ENCODE measurements around the gene PIGW.
A peak's percentile ranks its signal among the peaks of the same experiment; 100 is the strongest.

The PIGW gene

DNA sequence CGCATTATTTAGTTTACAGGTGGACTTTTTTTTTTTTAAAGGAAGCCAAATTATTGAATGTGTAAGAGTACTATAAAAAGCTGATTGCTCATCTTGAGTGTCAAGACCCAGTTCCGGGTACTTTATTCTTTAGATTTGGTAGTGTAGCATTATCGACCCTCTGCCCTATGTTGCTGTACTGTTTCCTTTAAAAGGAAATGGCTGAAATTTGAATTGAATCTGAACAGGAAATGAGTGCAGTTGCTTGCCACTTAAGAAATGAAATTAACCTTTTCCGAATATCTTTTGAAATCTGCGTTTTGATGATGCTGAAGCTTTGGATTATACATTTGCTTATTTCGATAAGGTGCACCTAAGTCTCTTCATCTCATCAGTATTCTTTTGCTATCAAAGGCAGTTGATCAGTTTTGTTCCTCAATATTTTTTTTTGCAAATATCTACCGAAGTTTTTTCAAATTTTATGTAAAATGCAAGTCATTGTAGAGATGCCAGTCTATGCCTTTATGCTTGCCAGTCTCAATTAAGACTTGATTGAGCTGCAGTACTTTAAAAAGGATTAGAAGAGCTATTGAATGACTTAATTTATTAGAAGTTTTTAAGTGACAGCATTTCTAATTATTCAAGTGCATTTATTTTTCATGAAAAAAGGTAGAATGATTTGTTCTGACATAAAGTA is 11.8 kb downstream of the PIGW start:
- DNase-seq, result peak; percentile 32

DNA sequence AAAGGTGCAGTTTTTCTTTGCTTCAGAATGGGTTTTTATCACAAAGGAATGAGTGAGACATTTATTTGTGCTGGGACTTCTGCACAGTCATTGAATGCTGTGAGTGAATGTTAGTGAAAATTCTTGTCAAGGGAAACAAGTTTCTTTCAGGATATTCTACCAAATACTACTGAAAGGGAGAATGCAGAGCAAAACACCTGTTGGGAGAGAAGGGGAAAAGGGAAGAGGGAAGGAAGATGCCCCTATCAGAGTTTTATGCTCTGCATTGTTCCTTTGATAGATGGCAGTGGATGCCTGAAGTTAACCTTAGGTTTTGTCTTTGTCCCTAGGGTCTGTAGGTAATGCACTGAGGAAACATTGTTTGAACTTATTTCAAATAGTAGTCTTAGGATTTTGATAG is 13.0 kb downstream of the PIGW start:
- no peak for DNase-seq

DNA sequence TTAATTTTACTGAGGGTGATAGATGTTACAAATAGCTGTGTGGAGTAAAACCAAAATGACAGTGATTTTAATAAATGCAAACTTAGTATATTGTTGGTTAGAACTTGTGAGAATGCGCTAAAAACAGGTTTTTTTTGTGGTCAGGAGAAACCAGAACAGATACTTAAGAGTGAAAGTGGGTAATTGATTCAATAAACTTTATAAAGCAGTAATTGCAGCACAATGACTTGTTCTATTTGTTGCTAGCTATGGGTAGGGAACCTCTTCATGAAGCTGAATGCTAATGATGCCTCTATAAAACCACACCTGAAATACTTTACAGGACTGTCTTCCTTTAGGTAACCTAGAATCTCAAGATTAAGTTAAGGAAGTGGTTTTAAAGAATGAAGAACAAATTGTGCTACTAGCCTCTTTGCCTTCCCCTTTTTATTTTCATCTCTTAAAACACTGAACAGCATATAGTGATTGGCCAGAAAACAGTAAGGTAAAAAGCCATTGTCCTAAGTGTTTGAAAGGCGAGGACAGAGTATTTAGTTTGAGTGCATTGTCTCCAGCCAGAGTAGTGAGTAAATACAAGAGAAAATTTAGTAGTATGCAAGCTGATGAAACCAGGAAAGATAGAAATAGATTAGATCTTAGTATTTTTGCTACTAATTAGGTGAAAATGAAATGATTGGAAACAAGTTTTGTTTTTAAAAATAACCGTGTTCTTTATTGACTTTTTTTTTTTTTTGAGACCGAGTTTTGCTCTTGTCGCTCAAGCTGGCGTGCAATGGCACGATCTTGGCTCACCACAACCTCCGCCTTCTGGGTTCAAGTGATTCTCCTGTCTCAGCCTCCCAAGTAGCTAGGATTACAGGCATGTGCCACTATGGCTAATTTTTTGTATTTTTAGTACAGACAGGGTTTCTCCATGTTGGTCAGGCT is 16.0 kb downstream of the PIGW start:
- peak; percentile 21 for DNase-seq

DNA sequence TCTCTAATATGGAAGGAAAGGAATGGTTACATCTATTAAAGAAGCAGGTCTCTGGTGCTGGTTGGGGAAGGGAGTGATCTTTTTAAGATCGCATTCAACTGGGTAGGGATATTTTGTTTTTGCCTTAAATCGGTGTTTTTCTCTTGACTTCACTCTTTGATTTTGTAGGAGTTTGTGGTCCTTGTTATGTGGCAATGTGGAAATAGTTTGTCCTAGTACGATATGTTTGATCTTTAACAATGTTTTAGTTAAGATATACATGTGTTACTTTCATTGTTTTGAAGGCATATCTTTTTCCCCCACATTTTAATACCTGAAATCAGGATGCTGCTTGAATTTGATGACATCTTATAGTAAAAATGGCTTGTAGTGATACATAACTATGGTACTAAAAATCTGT is 18.7 kb downstream of the PIGW start:
- no peak for DNase-seq

DNA sequence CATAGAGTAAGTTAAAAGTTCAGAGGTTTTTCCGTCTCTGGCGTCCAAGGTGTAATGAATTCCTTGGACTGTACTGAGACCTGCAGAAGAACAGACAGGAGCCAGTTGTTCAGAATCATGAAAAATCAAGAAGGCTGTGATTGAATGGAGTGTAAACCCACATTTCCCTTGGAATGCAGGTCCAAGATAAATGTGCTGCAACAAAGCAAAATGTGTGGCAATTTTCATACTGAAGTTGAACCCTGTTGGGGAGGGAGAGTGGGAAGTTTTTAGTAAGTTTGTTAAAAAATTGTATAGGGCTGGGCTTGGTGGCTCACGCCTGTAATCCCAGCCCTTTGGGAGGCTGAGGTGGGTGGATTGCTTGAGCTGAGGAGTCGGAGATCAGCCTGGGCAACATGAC is 31.3 kb downstream of the PIGW start:
- DNase-seq, result no peak

DNA sequence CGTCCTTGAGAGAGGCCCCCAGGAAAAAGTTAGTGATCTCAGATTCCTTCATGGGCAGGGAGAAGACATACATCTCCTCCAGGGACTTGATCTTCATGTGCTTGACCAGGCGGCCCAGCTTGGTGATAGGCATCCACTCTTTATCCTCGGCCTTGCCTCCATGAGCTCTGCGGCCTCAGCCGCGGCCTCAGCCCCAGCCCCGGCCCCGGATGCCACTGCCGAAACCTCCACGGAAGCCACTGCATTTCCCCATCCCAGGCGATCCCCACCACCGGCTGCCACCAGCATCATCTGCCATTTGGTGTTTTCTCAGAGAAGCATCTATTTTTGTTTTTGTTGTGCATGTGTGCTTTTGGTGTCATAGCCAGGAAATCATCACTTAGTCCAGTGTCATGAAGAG is 40.2 kb downstream of the PIGW start:
- no peak for DNase-seq

DNA sequence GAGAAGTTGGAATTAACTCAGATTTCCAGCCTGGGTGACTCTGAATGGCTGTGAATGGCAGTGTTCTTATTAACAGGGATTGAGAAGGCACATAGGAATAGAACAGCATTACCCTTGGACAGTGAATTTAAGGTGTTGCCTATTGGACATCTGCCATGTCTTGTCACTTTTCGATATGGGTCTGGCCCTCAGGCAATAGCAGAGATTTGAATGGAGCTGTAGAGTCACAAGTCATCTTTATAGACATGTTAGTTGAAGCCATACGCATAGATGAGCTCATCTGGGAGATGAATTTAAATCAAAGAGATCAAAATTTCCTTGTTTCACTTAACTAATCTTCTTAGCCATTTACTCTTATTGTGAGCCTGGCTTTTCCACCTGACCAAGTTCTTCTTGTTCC is 42.0 kb downstream of the PIGW start:
- DNase-seq, result no peak

DNA sequence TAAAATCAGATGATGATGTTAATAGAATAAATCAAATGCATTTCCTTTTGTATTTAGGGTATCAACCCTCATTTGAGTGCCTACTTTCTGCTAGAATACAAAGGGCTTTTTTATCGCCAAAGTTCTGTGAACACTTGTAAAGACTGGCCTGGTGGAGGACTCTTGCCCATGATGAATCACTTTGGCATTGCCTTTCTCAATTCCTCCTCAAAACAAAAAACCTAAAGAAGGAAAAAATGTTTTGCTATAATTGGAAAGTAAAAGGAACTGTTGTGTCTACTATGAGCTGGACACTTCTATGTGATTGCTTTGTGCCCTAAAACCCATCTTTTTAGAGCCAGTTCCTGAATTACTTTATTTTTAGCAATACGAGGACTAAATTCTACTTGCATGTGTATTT is 43.9 kb downstream of the PIGW start:
- no peak for DNase-seq

DNA sequence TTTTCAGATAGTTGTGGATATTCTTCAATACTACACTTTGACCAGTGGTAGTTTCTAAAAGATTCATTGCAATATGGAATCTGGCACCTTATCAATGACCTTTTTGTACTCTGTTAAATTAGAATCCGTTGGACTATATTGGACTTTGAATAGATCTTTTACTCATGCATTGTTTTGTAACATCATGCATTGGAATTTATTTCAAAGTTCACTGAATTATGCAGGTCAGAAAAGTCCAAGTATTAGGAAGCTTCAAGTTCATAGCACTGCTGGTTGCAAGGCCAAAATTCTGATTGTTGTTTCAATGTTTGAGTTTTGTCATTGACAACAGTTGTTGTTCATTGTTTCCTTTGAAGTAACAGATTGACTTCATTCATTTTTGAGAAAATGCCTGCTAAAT is 49.0 kb downstream of the PIGW start:
- no peak for DNase-seq

DNA sequence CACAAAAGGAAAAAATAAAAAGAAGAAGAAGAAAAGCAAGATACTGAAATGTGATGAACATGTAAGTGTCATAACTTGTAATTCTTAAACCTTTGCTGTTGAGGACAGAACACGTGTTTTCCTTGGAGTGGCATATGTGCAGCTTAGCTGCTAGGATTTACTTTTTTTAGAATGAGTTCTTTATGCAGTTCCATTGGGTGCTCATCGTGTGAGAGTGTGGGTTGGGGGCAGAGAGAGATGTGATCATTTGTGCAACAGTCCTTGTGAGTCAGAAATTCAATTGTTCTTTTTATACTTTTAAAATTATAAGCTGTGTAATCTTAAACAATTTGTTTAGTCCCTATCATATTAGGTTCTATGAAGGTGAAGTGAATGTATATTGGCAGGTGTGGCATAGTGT is 51.4 kb downstream of the PIGW start:
- no peak for DNase-seq
